Measurements from ENCODE around the gene DPP6. TPM values are rescaled to one million over a fixed set of nuclear protein-coding genes. Genes with fewer than 3 reads are reported as not detected.
A peak's percentile ranks its signal among the peaks of the same experiment; 100 is the strongest.

DPP6 gene
- total RNA-seq, 2 experiments from 2014 or later = not detected

DNA sequence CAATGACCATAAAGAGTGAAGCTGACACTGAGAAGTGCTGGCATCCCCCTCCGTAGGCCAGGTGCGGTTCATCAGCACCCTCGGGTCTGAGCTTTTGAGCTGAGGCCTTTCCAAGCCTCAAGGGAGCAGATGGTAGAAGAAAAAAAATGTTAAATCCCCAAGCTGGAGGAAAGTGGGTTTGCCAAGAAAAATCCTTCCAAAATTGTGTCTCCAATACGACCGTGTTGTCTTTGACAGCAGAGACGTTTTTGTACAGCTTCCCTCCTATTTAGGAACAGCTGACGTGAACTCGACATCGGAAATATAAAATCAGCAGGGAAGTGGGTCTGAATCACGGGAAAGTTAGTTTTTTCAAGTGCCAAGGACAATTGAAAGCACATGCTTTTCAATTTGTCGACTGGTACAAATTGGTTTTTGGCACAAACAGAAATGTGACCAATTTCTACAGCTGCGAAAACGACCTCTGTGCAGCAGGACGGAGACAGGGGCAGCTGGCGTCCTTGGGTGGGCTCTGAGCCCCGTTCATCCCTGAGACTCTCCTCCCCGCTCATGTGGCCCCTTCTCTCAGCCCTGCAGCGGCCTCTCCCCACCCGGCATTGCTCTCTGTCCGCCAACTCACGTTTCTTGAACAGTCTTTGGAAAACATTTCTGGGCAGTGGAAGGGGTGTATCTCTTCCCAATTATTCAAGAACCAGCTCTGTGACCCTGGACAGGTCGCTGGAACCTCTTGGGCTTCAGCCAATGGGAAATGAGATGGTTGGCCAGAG is 860.9 kb downstream of the DPP6 start:
- no peak overlapping the region for H3K4me3 ChIP-seq (ENCODE audit: low read length)
- DNase-seq = no peak
- H3K27me3 Mint-ChIP-seq = peaks cover 23% of the 10 kb centered on the region
- H3K4me3 Mint-ChIP-seq = no peak overlapping the region
- ChIA-PET POLR2A (interaction anchor here (0.6 to 2.4 kb wide), 3 partner anchors 15 to 384 kb away, joined by 3 to 15 read pairs (median 6); partner anchors contain the start of gene PAXIP1), CTCF (interaction anchor here (1.0 to 3.5 kb wide), 6 partner anchors 14 to 432 kb away, joined by 3 to 26 read pairs (median 7); no protein-coding TSS in a partner anchor)
- H3K27ac Mint-ChIP-seq = no peak overlapping the region
- no peak for ATAC-seq (ENCODE audit: poor library complexity)
- peaks cover 0 to 12% of the 10 kb centered on the region in 2 experiments for H3K9me3 ChIP-seq (ENCODE audit: control insufficient read depth in 1 of 2, insufficient read depth in 1 of 2, low read length in 2 of 2)
- peaks cover 0 to 10% of the 10 kb centered on the region in 2 experiments for H3K27me3 ChIP-seq (ENCODE audit: control insufficient read depth in 1 of 2, insufficient read depth in 2 of 2, low read length in 2 of 2)
- H3K36me3 ChIP-seq (ENCODE audit: insufficient read depth, low read length) = no peaks in the 10 kb centered on the region
- TF ChIP-seq, protein P1, sequence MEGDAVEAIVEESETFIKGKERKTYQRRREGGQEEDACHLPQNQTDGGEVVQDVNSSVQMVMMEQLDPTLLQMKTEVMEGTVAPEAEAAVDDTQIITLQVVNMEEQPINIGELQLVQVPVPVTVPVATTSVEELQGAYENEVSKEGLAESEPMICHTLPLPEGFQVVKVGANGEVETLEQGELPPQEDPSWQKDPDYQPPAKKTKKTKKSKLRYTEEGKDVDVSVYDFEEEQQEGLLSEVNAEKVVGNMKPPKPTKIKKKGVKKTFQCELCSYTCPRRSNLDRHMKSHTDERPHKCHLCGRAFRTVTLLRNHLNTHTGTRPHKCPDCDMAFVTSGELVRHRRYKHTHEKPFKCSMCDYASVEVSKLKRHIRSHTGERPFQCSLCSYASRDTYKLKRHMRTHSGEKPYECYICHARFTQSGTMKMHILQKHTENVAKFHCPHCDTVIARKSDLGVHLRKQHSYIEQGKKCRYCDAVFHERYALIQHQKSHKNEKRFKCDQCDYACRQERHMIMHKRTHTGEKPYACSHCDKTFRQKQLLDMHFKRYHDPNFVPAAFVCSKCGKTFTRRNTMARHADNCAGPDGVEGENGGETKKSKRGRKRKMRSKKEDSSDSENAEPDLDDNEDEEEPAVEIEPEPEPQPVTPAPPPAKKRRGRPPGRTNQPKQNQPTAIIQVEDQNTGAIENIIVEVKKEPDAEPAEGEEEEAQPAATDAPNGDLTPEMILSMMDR (IDR thresholded peaks at IDR 0.05) = no peak
- no peaks in the 10 kb centered on the region for H3K9me3 Mint-ChIP-seq
- no peaks in the 10 kb centered on the region for H3K36me3 Mint-ChIP-seq (ENCODE audit: low read depth)
- peaks cover 5% of the 10 kb centered on the region for H3K4me1 Mint-ChIP-seq (ENCODE audit: low read depth)
- peaks cover 10% of the 10 kb centered on the region for H3K4me1 ChIP-seq (ENCODE audit: insufficient read depth, low read length)
- intact Hi-C loops (cut with DNase I, micrococcal nuclease) = loop anchor here (1.0 to 10.0 kb wide), 4 partner anchors 40 to 1562 kb away; no protein-coding TSS in a partner anchor
- no peak overlapping the region for H3K27ac ChIP-seq (ENCODE audit: low read depth in 1 of 2, low read length in 2 of 2)

DNA sequence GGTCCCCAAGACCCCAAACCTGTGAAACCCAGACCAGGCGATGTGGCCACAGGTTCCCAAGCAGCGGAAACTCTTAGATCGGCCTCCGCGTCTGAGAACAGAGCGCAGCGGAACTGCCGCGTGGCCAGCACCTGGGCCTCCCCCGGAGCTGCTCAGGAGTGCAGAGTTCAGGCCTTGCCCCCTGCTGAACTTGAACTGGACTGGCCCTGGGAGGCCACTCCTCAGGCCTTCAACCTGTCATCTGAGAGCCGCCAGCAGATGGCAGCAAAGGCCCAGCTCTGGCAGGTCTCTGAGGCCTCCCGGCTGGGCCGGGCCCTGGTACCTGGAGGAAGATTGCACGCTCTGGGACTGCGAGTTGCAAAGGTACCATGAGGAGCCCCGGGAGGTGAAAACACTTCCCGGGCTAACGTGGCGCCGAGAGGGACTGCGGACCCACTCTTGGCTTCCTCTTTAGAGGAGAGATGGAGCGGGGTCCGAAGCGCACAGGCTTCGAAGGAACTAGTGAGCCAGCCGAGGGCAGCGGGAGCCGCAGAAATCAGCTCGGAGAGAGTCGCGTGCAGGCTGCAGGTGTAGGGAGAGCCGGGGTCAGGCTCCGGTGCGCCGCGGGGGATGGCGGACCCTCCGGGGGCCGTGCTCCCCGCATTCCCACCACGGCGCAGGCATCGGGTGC is 861.6 kb downstream of the DPP6 start:
- ChIA-PET POLR2A (interaction anchor here (0.6 to 2.4 kb wide), 6 partner anchors 11 to 431 kb away, joined by 3 to 15 read pairs (median 4); partner anchors contain the start of gene PAXIP1), CTCF (interaction anchor here (0.8 to 3.5 kb wide), 11 partner anchors 13 to 854 kb away, joined by 3 to 26 read pairs (median 3); no protein-coding TSS in a partner anchor)
- H3K4me1 Mint-ChIP-seq (ENCODE audit: low read depth) = peaks cover 5% of the 10 kb centered on the region
- H3K4me3 Mint-ChIP-seq = peak overlapping the region; percentile 84
- intact Hi-C loops (cut with DNase I, micrococcal nuclease) = loop anchor here (1.0 to 10.0 kb wide), 4 partner anchors 39 to 1561 kb away; no protein-coding TSS in a partner anchor
- no peak overlapping the region for H3K27ac Mint-ChIP-seq
- DNase-seq = peak; percentile 81 to 93 (median 86)
- TF ChIP-seq, protein P1 (IDR thresholded peaks at IDR 0.05) = peak; percentile 94
- no peaks in the 10 kb centered on the region for H3K9me3 Mint-ChIP-seq
- H3K27me3 ChIP-seq (ENCODE audit: control insufficient read depth in 1 of 2, insufficient read depth in 2 of 2, low read length in 2 of 2) = peaks cover 0 to 10% of the 10 kb centered on the region in 2 experiments
- no peaks in the 10 kb centered on the region for H3K36me3 Mint-ChIP-seq (ENCODE audit: low read depth)
- ATAC-seq (ENCODE audit: poor library complexity) = peak; percentile 98
- H3K36me3 ChIP-seq (ENCODE audit: insufficient read depth, low read length) = no peaks in the 10 kb centered on the region
- peaks cover 0 to 12% of the 10 kb centered on the region in 2 experiments for H3K9me3 ChIP-seq (ENCODE audit: control insufficient read depth in 1 of 2, insufficient read depth in 1 of 2, low read length in 2 of 2)
- H3K27me3 Mint-ChIP-seq = peaks cover 26% of the 10 kb centered on the region
- peak overlapping the region; percentile 49 for H3K4me3 ChIP-seq (ENCODE audit: low read length)
- no peak overlapping the region for H3K27ac ChIP-seq (ENCODE audit: low read depth in 1 of 2, low read length in 2 of 2)
- H3K4me1 ChIP-seq (ENCODE audit: insufficient read depth, low read length) = peaks cover 10% of the 10 kb centered on the region

DNA sequence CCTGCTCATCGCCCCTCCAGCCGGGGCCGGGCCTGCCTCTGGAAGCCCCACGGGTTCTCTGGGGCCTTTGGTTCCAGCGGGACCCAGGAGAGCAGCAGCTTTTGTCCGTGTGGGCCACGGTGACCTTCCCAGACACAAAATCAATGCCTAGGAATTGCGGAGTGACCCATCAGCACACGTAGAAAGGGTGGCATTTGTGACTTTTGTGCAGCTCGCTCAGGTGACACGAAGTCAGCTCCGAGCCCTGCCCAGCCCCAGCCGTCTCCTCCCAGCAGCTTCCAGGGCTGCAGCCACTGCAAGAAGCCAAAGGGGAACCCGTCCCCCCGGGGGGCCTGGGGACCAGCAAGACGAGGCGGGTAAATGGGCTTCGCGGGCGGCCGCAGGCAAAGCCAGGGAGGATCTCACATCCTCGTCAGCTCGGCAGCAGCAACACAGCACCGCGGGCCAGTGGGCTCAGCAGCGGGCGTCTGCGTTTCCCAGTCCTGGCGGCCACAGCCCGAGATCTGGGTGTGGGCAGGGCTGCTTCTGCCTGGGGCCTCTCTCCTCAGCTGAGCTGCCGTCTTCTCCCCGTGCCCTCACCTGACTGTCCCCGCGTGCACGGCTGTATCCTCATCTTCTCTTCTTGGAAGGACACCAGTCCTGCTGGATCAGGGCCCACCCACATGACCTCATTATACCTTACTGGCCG is 862.3 kb downstream of the DPP6 start:
- H3K4me3 Mint-ChIP-seq = no peak overlapping the region
- ATAC-seq (ENCODE audit: poor library complexity) = no peak

More for the DNA sequence above, 862.3 kb downstream of the DPP6 start:
- Mint-ChIP-seq H3K36me3 (ENCODE audit: low read depth) (no peaks in the 10 kb centered on the region), H3K27me3 (peaks cover 20% of the 10 kb centered on the region), H3K9me3 (no peaks in the 10 kb centered on the region), H3K4me1 (ENCODE audit: low read depth) (peaks cover 5% of the 10 kb centered on the region), H3K27ac (no peak overlapping the region)
- peak in 3 of 14 experiments; percentile 8 to 31 (median 11) for DNase-seq
- CTCF ChIA-PET = interaction anchor here (0.8 to 3.5 kb wide), 11 partner anchors 12 to 854 kb away, joined by 3 to 26 read pairs (median 3); no protein-coding TSS in a partner anchor
- POLR2A ChIA-PET = interaction anchor here (0.8 to 2.4 kb wide), 4 partner anchors 10 to 431 kb away, joined by 3 to 15 read pairs (median 5); partner anchors contain the start of gene PAXIP1
- Histone ChIP-seq H3K9me3 (ENCODE audit: control insufficient read depth in 1 of 2, insufficient read depth in 1 of 2, low read length in 2 of 2) (peaks cover 0 to 12% of the 10 kb centered on the region in 2 experiments), H3K27me3 (ENCODE audit: control insufficient read depth in 1 of 2, insufficient read depth in 2 of 2, low read length in 2 of 2) (peaks cover 0 to 10% of the 10 kb centered on the region in 2 experiments), H3K4me1 (ENCODE audit: insufficient read depth, low read length) (peaks cover 10% of the 10 kb centered on the region), H3K36me3 (ENCODE audit: insufficient read depth, low read length) (no peaks in the 10 kb centered on the region), H3K4me3 (ENCODE audit: low read length) (peak overlapping the region; percentile 49), H3K27ac (ENCODE audit: low read depth in 1 of 2, low read length in 2 of 2) (no peak overlapping the region)
- intact Hi-C loops (cut with DNase I, micrococcal nuclease) = loop anchor here (5.0 to 10.0 kb wide), 2 partner anchors 93 to 1560 kb away; no protein-coding TSS in a partner anchor
- TF ChIP-seq, protein P1 (IDR thresholded peaks at IDR 0.05) = no peak

All from CD4-positive, alpha-beta T cell (primary cell).